Kidney capillary endothelial cell (primary cell): ENCODE data around the gene OAS2.
"Not testable (repeated sequence)": the region's sequence is repeated elsewhere in the genome, so short reads cannot be mapped to it uniquely, and the experiment has no call there.

Source experiments
- DNase-seq: peaks from one replicate; pipeline ENCODE4 v3.0.0-alpha.2; 2018; ENCODE audit warnings: low spot score

OAS2 gene

DNA sequence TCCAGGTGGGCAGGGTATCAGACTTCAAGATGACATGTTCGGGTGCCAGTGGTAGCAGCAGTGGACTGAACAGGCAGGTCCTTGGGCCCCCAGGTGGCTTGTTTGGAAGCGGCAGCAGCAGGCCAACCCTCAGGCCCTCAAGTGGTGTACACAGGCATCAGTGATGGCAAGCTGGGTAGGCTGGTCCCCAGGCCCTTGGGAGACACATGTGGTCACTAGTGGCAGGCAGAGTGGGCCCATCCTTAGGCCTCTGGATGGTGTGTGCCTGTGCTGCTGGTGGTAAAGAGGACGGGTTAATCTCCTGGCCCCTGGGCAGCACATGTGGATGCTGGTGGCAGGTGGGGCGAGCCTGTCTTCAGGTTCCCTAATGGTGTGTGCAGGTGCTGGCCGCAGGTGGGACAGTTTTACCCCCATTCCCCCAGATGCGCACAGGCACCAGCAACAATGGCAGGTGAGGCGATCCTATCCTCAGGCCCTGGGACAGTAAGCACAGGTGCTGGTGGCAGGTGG is 8.0 kb downstream of the OAS2 start:
- no peak for DNase-seq

DNA sequence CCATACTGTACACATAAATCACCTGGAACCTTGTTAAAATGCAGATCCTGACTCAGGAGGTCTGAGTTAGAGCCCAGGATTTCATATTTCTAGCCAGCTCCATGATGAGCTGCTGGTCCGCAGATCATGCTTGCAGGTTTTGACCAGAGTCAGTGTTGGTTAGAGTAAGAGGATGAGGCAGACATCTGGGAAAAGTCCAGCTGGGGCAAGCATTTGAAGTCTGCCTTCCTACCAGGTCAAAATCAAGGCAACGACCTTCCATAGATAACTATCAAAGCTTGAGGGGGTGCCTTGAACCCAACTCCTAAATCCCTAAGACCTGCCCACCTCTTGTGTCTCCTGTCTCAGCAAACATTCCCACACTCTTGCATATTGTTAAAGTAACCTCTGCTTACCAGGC is 9.2 kb downstream of the OAS2 start:
- DNase-seq: no peak

DNA sequence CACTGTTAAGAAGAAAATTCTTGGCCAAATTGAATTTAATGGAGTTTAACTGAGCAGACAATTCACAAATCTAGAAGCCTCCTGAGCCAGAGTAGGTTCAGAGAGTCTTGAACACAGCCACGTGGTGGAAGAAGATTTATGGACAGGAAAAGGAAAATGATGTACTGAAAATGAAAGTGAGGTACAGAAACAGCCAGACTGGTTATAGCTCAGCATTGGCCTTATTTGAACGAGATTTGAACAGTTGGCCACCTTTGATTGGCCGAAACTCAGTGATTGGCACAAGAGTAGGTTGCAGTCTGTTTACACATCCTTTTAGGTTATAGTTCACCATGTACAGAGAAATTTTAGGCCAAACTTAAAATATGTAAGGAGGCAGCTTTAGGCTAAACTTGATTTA is 9.9 kb downstream of the OAS2 start:
- no peak for DNase-seq

DNA sequence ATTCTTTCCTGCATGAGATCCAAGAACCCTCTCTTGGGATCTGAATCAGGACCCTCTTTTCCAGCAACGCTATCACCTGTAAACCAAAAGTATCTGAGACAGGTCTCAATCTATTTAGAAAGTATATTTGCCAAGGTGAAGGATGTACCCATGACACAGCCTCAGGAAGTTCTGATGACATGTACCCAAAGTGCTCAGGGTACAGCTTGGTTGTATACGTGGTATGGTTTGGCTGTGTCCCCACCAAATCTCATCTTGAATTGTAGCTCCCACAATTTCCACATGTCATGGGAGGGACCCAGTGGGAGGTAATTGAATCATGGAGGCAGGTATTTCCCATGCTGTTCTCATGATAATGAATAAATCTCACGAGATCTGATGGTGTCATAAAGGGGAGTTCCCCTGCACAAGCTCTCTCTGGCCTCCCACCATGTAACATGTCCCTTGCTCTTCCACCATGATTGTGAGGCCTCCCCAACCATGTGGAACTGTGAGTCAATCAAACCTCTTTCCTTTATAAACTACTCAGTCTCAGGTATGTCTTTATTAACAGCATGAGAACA is 10.6 kb downstream of the OAS2 start:
- DNase-seq: not testable (repeated sequence)

DNA sequence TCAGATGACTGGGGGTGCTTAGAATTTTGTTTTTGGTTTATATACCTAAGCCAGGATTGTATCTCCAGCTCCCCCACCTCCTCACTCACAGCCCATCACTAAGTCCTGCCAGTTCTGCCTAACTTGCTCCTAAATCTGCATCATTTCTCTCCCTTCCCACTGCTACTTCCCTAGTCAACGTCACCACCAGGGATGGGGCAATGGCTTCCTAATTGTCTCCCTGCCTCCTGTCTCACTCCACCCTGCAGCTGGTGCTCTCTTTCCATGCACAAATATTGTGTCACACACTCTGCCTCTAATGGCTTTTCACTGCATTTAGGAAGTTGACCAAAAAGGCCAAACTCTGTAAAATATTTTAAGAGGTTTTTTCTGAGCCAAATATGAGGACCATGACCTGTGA is 11.5 kb downstream of the OAS2 start:
- DNase-seq: no peak

DNA sequence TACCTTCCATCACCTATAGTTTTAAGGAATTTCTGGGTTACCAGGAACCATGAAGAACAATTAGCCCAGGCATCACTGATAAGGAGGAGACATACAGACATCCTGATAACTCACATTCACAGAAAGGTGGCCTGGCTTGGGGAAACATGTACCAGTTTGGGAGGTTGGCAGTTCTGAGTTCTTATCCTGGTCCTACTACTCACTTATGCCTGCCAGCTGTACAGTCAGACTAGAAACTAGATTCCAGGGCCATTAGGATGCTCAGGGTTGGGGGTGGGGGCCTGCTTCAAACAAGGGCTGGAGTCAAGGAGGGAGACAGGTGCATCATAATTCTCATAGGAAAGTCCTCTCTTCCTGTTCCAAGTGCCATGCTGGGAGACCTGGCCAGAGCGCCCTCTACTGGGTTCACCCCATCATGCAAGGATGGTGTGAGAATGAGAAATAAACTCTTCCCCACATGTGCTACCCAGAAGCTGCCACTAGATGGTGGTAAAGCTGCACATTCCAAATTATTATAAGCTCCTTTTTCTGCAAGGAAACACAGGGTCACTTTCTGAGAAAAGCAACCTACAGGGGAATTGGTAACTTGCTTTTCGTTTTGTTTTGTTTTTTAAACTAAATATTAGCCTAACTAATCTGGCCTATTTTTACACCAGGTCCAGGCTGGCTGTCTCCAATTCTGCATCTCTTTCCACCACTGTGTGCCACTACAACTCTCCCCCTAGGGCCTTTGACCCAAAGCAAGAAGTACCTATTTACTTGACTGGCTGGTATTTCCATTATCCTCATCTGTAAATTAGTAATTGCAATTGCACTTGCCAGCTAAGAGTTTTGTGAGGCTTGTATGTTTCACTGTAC is 14.5 kb downstream of the OAS2 start:
- peak; percentile 71 for DNase-seq

DNA sequence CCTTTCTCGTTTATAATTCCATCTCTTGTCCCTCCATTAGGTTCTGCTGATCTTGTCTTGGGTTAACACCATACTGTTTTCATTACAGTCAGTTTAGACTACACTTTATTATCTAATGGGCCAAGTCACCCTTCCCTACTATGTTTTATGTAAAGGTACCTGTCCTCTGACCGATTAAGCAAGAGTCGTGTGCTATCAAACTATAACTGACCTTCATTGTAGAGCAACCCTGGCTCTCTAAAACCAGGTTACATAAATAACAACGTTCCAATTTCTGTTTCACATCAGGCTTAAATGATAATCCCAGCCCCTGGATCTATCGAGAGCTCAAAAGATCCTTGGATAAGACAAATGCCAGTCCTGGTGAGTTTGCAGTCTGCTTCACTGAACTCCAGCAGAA is 16.7 kb downstream of the OAS2 start:
- DNase-seq: no peak

DNA sequence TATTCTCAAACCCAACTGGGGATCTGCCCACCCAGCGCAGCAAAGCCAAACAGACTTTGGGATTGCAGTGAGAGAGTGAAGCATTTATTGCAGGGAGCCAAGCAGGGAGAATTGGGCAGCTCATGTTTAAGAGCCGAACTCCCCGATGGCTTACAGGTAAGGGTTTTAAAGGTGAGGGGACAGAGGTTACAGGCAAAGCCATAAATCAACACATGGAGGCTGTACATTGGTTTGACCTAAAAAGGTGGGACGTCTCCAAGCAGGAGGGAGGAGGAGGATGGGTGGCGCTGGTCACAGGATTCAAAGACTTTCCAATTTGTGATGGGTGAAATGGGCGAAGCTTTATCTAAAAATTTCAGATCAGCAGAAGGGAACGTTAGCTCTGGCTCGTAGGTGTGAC is 18.2 kb downstream of the OAS2 start:
- no peak for DNase-seq

DNA sequence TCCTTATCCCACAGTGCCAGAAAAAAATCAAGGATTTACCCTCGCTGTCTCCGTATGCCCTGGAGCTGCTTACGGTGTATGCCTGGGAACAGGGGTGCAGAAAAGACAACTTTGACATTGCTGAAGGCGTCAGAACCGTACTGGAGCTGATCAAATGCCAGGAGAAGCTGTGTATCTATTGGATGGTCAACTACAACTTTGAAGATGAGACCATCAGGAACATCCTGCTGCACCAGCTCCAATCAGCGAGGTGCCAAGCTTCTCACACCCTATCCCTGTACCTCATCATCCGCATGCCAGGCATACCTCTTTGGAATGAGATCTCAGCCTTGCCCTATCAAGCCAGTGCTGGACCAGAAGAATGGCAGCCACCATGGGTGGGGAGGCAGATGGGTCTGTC is 19.2 kb downstream of the OAS2 start:
- no peak for DNase-seq

DNA sequence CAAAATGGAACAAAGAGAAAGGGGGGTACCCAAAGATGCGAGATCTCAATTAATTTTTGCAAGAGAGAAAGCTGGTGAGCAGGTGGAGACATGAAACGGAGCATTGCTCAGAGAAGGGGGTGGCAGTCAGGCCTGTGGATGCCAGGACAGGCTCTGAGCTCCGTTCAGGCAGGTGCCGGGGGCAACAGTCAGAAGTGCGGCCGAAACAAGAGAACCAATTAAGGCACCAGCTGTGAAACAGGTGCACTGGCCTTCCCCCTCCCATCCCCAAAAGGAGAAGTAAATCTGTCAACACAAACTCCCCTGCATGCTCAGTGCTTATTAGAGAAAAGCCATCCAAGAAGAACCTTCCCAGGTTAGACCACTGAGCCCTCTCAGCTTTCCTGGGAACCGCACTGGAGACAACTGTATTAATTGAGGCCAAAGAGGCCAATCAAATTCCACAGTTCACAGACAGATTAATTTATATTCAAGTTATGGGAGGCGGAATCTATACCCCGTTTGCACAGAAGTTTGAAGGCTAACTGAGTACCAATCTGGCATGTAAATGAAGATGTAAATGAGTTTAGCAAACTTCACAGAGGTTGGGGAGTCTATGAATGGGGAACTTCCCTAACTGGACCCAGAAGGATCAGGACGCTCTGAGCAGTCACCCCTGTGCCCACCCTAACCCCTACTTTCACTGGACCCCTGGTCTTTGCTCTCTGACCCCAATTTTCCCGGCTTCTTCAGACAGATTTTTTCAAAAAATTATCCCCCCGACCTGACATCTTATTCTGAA is 20.9 kb downstream of the OAS2 start:
- DNase-seq: no peak

DNA sequence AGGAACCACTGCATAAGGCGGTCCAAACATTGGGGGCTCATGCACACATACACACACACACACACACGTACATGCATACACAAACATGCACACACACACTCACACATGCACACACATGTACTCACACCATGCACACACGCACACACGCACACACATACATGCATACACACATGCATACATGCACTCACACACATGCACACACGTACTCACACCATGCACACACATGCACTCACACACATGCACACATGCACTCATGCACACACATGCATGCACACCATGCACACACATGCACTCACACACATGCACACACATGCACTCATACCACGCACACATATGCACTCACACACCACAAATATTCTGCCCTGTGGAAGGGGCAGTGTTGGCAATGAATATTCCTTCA is 22.1 kb downstream of the OAS2 start:
- no peak for DNase-seq

DNA sequence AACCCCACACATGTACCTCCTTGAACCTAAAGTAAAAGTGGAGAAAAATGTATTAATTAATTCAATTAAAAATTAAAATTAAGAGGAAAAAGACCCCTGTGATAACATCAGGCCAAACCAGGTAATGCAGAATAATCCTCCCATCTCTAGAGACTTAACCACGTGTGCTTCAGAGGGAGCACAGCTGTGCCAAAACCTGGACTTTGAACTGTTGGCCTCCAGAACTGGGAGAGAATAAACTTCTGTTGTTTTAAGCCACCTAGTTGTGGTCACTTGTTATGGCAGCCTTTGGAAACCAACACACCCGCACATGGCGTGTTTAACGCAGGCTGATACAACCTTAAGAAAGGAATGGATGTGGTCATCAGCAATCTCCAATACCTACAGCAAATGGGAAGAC is 23.8 kb downstream of the OAS2 start:
- no peak for DNase-seq

DNA sequence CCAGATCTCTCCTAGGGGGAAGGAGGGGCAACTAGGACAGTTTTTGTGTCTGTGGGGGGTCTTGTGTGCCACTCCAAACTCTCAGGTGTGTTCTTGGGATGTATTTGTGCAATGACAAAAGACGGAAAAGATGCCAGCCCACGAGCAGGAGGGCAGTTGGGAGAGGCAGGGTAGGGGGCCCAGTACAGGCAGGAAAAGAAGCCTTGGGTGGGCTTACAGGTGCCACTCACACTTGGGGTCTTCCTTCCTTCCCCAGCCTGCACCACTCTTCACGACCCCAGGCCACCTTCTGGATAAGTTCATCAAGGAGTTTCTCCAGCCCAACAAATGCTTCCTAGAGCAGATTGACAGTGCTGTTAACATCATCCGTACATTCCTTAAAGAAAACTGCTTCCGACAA is 24.4 kb downstream of the OAS2 start:
- no peak for DNase-seq

DNA sequence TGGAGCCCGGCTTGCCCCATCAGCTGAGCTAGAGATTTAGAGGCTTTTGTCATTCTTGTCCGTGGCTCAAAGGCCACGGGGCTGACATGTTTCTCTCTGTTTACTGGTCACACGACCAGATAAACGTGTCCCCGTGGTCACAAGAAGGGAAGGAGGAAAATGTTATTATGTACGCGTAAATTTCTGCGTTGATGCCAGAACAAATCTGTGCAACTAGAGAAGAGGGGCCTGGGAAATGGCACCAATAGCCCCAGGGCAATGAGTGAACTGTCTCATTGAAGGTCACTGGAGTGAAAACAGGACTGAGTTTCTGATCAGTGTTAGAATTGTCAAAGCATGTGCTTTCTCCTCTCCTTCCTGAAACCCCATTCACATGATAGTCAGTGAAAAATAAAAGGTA is 25.3 kb downstream of the OAS2 start:
- no peak for DNase-seq

DNA sequence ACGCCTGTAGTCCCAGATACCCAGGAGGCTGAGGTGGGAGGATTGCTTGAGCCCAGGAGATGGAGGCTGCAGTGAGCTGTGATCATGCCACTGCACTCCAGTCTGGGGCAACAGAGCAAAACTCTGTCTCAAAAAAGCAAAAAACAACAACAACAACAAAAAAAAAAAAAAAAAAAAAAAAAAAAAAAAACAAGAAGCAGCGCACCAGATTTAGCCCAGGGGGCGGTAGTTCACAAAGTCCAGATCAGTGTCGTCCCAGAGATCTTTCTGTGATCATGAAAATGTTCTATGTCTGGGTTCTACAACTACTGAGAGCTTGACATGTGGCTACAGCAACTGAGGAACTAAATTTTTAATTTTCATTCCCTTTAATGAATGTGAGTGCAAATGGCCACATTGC is 27.4 kb downstream of the OAS2 start:
- DNase-seq: peak; percentile 45

DNA sequence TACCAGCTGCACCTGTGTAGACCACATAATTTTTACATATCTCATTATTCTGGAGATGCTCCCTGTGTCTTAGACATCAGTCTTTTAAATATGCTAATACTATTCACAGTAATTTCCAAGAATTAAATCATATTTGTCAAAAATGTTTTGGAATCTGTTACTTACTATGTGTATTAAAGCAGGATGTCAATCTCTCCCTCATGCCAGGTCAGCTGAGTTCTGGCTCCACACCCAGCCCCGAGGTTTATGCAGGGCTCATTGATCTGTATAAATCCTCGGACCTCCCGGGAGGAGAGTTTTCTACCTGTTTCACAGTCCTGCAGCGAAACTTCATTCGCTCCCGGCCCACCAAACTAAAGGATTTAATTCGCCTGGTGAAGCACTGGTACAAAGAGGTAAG is 27.9 kb downstream of the OAS2 start:
- no peak for DNase-seq

DNA sequence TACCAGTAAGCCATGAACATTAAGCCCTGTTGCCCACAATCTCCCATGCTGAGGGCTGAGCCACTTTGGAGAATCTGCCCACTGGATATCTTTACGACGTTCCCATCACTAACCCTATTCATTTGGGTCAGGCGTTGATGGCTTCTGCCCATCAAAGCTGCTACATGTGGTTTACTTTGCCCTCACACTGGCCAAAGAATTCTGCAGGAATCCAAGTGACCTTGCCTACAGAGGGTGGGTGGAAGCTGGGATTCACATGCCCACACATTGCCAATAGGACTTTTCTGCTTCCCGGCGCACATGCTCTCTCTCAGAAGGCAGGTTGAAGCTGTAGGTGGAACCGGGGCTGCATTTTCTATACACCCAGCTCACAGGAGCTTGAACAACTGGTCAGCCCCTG is 28.3 kb downstream of the OAS2 start:
- no peak for DNase-seq

DNA sequence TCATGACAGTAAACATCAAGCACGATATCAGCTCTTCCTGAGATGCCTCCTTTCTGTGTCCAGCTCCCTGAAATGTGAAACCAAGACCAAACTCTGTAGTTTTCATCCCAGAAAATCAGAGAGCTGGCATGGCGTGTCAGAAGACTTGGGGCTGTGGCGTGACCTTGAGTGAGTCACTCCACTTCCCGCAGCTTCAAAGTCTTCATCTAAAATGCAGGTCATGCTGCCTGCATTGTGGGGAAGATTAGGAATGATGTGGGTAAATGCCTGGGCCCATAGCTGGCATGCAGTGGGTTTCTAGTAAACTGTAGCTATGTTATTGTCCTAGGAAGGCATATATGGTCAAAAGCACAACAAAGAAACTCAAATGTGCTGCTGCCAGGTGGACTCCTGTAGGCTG is 28.8 kb downstream of the OAS2 start:
- DNase-seq: peak; percentile 50

DNA sequence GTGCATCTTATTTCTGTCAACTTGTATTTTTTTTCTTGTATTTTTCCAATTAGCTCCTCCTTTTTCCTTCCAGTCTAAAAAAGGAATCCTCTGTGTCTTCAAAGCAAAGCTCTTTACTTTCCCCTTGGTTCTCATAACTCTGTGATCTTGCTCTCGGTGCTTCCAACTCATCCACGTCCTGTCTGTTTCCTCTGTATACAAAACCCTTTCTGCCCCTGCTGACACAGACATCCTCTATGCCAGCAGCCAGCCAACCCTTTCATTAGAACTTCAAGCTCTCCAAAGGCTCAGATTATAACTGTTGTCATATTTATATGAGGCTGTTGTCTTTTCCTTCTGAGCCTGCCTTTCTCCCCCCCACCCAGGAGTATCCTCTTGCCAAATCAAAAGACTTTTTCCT is 32.4 kb downstream of the OAS2 start:
- DNase-seq: no peak

DNA sequence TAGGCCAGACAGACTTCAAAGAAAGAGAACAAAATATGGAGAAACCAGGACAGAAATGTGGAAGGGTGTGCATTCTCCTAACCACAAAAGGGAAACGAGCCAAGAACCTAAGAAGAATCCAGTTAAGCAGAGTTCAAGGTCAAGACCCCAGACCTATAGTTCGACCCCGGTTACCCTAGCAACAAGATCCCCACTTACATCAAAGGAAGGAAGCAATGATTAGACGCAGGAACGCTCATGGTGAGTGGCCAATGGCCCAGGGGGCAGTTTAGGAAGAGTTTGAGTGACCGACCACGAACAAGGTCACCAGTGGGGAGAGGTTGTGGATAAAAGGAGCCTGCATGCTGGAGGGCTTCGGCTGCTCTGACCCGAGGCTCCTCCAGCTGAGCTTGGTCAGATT is 36.2 kb downstream of the OAS2 start:
- no peak for DNase-seq

DNA sequence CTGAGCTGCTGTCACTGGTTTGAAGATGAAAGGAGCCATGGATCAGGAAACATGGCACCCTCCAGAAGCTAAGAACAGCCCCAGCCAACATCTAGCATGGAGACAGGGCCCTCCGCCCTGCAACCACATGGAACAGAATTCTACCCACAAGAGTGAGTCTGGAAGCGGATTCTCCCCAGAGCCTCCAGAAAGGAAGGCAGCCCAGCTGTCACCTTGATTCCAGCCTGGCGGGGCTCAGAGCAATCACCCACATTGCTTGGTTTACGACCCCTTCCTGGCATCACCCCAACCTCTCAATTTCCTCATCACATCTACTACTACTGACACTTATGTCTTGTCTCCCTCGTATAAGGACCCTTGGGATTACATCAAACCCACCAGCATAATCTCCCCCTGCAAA is 38.5 kb downstream of the OAS2 start:
- DNase-seq: no peak

DNA sequence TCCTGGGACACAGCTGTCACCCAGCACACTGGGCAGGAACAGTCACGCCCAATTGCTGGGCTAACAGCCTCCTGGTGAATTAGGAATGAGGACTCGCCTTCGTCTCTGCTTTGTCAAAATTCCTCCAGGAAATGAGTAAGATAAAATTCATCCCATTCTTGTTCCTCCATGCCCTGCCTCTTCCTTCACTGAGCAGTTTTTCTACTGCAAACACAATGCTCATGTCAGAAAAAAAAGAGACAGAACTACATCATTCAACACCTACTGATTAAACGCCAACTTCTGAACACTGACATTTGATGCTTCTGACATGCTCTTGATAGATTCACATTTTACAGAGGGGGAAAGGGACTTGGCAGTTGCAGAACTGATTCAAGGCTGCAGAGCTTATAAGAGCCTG is 40.7 kb downstream of the OAS2 start:
- DNase-seq: peak; percentile 68

DNA sequence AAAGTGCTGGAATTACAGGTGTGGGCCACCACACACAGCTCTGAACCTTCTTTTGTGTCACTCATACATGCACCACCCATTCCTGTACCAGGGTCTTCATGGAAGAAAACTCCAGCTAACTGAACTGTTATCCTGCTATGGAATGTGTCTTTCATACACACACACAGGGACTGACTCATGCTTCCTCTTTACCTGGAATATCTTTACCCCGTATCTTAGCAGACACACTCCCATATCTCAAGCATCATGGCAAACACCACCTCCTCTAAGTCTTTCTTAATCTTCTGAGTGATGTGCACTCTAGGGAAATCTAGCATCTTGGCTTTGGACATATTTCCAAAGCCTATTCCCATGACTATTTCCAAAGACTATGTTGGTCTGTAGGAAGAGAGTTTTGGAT is 43.2 kb downstream of the OAS2 start:
- no peak for DNase-seq
